GM12865 (cell line): ENCODE measurements around the gene CNEP1R1.

Experiments used
- DNase-seq: peaks from one replicate; pipeline ENCODE4 v3.0.0; 2010; ENCODE audit warnings: low read depth
- H3K4me3 ChIP-seq: 2 replicates; pipeline ENCODE4 v1.5.1; 2011; ENCODE audit warnings: mild to moderate bottlenecking, low read depth, low read length, control low read depth
- CTCF ChIP-seq: IDR thresholded peaks from 2 replicates; pipeline ENCODE4 v1.5.1; 2011; ENCODE audit warnings: low read length, control low read depth, low read depth, inconsistent platforms; ENCODE audit not compliant: insufficient read depth; ENCODE audit errors: missing control alignments

Gene CNEP1R1

DNA sequence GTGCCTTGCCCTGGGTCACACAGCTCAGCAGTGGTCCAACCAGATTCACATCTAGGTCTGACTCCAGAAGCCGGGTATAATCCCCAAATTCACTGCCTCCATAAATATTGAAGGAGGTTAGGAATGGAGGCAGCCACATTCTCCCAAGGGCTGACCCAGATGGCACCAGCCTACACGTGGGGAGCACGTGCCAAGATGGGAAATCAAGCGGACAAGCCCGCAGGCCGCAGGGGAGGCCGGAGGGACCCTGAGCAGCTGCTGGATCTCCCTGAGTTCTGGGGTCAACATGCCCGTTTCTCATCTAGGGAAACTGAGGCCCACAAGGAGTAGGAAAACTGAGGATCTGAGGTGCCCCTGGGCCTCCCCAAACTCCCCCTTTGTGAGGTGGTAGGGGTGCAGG is 32.2 kb upstream of the CNEP1R1 start:
- no peak for TF ChIP-seq CTCF
- H3K4me3 ChIP-seq, result no peak overlapping the region

DNA sequence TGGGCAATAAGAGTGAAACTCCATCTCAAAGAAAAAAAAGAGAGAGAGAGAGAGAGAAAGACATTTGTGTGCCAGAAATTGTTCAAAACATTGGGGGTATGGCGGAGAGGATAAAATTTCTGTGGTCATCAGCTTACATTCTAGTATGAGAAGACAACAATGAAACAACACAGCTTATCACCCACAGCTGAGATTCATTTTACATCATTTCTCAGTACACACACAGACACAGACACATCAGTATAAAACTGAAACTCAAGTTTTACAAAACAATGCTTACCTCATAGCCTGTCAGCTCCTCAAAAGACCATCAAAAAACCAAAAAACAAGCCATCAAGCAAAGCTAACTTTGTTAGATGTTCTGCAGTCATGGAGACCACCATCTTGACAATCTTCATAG is 31.4 kb upstream of the CNEP1R1 start:
- TF ChIP-seq CTCF, result no peak
- DNase-seq, result peak; percentile 52
- H3K4me3 ChIP-seq, result no peak overlapping the region

More for the DNA sequence above, 32.2 kb upstream of the CNEP1R1 start:
- no peak for DNase-seq

GRCh38 chr16:49994006-49994405 is 31.0 kb upstream of the CNEP1R1 start:
- TF ChIP-seq CTCF, result no peak
- H3K4me3 ChIP-seq, result no peak overlapping the region
- DNase-seq, result no peak

- no peak for DNase-seq
- no peak for TF ChIP-seq CTCF
- no peak overlapping the region for H3K4me3 ChIP-seq
These were observed 29.3 kb upstream of the CNEP1R1 start for GRCh38 chr16:49995720-49996119.

GRCh38 chr16:49997721-49998251 is 27.2 kb upstream of the CNEP1R1 start:
- no peak for TF ChIP-seq CTCF

DNA sequence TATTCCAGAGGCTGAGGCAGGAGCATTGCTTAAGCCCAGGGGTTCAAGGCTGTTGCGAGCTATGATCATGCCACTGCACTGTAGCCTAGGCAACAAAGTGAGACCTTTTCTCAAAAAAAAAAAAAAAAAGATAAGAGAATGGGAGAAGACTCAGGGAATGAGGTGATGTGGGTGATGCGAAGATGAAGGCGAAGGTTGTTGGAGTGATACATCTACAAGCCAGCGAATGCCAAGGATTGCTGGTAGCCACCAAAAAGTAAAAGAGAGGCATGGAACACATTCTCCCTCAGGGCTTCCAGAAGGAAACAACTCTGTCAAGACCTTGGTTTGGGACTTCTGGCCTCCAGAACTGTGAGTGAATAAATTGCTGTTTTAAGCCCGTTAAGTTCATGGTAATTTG is 26.0 kb upstream of the CNEP1R1 start:
- no peak for DNase-seq
- no peak for TF ChIP-seq CTCF
- no peak overlapping the region for H3K4me3 ChIP-seq

More at GRCh38 chr16:49997721-49998251, 27.2 kb upstream of the CNEP1R1 start:
- no peak overlapping the region for H3K4me3 ChIP-seq
- DNase-seq, result no peak

GRCh38 chr16:50001144-50001543 is 23.9 kb upstream of the CNEP1R1 start:
- no peak for TF ChIP-seq CTCF
- no peak overlapping the region for H3K4me3 ChIP-seq
- no peak for DNase-seq
